Lung (tissue), 12 donors: Measurements from ENCODE around the gene HMGXB3. TPM values are rescaled to one million over a fixed set of nuclear protein-coding genes. Genes with fewer than 3 reads are reported as not detected.

Source experiments
- ATAC-seq: fragments of 200-7000 bp; cut with Tn5 transposase; one replicate; pipeline ENCODE4 v1.9.1; 2020; ENCODE audit warnings: moderate number of reproducible peaks; ENCODE audit not compliant: insufficient read depth, low FRiP score
- DNase-seq, 3 donors: peaks; one replicate each; pipeline ENCODE4 v3.0.0-alpha.2; 2013 to 2017
- H3K27ac ChIP-seq, 2 donors: one replicate each; pipeline ENCODE4 v1.5.1; 2013; ENCODE audit warnings: mild to moderate bottlenecking in 2 of 2, moderate library complexity in 2 of 2, control low read depth in 1 of 2, inconsistent platforms in 1 of 2, low read depth in 1 of 2, low read length in 1 of 2
- H3K27me3 ChIP-seq, 3 donors: one replicate each; pipeline ENCODE4 v1.5.1; 2013; ENCODE audit warnings: low read length in 2 of 3; ENCODE audit not compliant: control insufficient read depth in 3 of 3, insufficient read depth in 3 of 3
- H3K36me3 ChIP-seq, 4 donors: one replicate each; pipeline ENCODE4 v1.5.1; 2013; ENCODE audit warnings: low read length in 4 of 4, mild to moderate bottlenecking in 1 of 4, moderate library complexity in 1 of 4; ENCODE audit not compliant: control insufficient read depth in 4 of 4, insufficient read depth in 4 of 4
- H3K4me1 ChIP-seq, 5 donors: one replicate each; pipeline ENCODE4 v1.5.1; 2013; ENCODE audit warnings: low read length in 5 of 5, mild to moderate bottlenecking in 2 of 5, moderate library complexity in 1 of 5; ENCODE audit not compliant: control insufficient read depth in 5 of 5, insufficient read depth in 5 of 5
- H3K4me3 ChIP-seq: one replicate; pipeline ENCODE4 v1.5.1; 2013; ENCODE audit warnings: mild to moderate bottlenecking, control low read depth, moderate library complexity
- H3K9ac ChIP-seq, 2 donors: one replicate each; pipeline ENCODE4 v1.5.1; 2013; ENCODE audit warnings: low read length in 2 of 2, control low read depth in 1 of 2; ENCODE audit not compliant: insufficient read depth in 1 of 2
- H3K9me3 ChIP-seq, 4 donors: one replicate each; pipeline ENCODE4 v1.5.1; 2013; ENCODE audit warnings: low read length in 3 of 4, mild to moderate bottlenecking in 1 of 4, moderate library complexity in 1 of 4; ENCODE audit not compliant: control insufficient read depth in 4 of 4, insufficient read depth in 3 of 4
- CTCF ChIP-seq: IDR thresholded peaks from 2 replicates; pipeline ENCODE4 v1.5.1; 2012; ENCODE audit warnings: mild to moderate bottlenecking; ENCODE audit errors: control extremely low read depth, extremely low read depth
- WGBS, 2 donors: extraction: QIAGEN DNeasy Blood & Tissue Kit; methylation state at CpG; one replicate each; pipeline ENCODE4 v1.1.7; 2013; 5-methylcytosine and 5-hydroxymethylcytosine counted together
- polyA plus RNA-seq, 2 donors: library from polyadenylated mRNA; stranded (reverse); fragments of 200-250 nt; gene quantifications; one replicate each; pipeline ENCODE4 v1.2.1, GENCODE V29; 2013
- total RNA-seq, 2 donors: library from RNA; depleted of rRNA in 1 of 2; stranded (reverse); fragments of >200 nt in 1 of 2; gene quantifications; one replicate each; pipeline ENCODE4 v1.2.1, GENCODE V29; 2014 to 2021
- donor health status: control.
- donor health status: control.
- donor health status: Bipolar disorder and iron deficiency.
- donor health status: healthy.
- donor health status: DM: yes; HTN: yes; CAD: no.

The HMGXB3 gene
- total and polyA plus RNA-seq, 4 donors = 22.3 to 42.3 (median 30.8) TPM

- Histone ChIP-seq H3K4me1 (peaks cover 2 to 27% (median 16%) of the 10 kb centered on the region in 5 donors), H3K4me3 (peak overlapping the region; percentile 91), H3K36me3 (peaks cover 3 to 12% (median 9%) of the 10 kb centered on the region in 4 donors), H3K27me3 (no peaks in the 10 kb centered on the region), H3K9me3 (no peaks in the 10 kb centered on the region), H3K27ac (peak overlapping the region; percentile 98), H3K9ac (peak overlapping the region; percentile 91 to 92)
- WGBS, 2 donors = 23 to 30% methylated on average over 7 of the region's 7 CpGs
- ATAC-seq = peak; percentile 4
- no peak for TF ChIP-seq CTCF
- DNase-seq = no peak
Observed at GRCh38 chr5:149999866-150000255, 678 bp upstream of the HMGXB3 start.

- ATAC-seq = peak; percentile 27
- Histone ChIP-seq H3K4me3 (peak overlapping the region; percentile 91), H3K27ac (peak overlapping the region; percentile 98), H3K4me1 (peaks cover 3 to 27% (median 16%) of the 10 kb centered on the region in 5 donors), H3K9me3 (no peaks in the 10 kb centered on the region), H3K36me3 (peaks cover 7 to 11% (median 10%) of the 10 kb centered on the region in 4 donors), H3K9ac (peak overlapping the region; percentile 88 to 92), H3K27me3 (no peaks in the 10 kb centered on the region)
- peak; percentile 29 to 41 (median 30) for DNase-seq
- WGBS, 2 donors = 0% methylated on average over 44 of the region's 44 CpGs
- TF ChIP-seq CTCF = no peak
Observed at GRCh38 chr5:150000990-150001659, 586 bp downstream of the HMGXB3 start.

GRCh38 chr5:150001660-150002486, 1.3 kb downstream of the HMGXB3 start:
- TF ChIP-seq CTCF = no peak
- peak; percentile 48 to 58 (median 52) for DNase-seq
- H3K9me3 ChIP-seq = no peaks in the 10 kb centered on the region
- no peaks in the 10 kb centered on the region for H3K27me3 ChIP-seq
- 12 to 13% methylated on average over 8 of the region's 8 CpGs for WGBS, 2 donors
- H3K27ac ChIP-seq = peak overlapping the region; percentile 98
- peak overlapping the region; percentile 91 for H3K4me3 ChIP-seq
- peak; percentile 57 for ATAC-seq
- peaks cover 5 to 27% (median 16%) of the 10 kb centered on the region in 5 donors for H3K4me1 ChIP-seq
- peak overlapping the region in 1 of 2 donors; percentile 88 for H3K9ac ChIP-seq
- H3K36me3 ChIP-seq = peaks cover 10 to 15% (median 12%) of the 10 kb centered on the region in 4 donors
